MM.1S (cell line): Measurements from ENCODE around the gene ABCC4.

Source experiments
- DNase-seq: peaks from one replicate; pipeline ENCODE4 v3.0.0-alpha.2; 2015
- H2AFZ ChIP-seq: fragments of 300-600 bp; sonication (generic); 2 replicates; pipeline ENCODE4 v1.6.0; 2016; ENCODE audit warnings: antibody characterized with exemption, low read length
- H3F3A ChIP-seq: fragments of 300-600 bp; sonication (generic); 2 replicates; pipeline ENCODE4 v1.6.1; 2016; ENCODE audit warnings: mild to moderate bottlenecking, antibody characterized with exemption, low read length, moderate library complexity, mixed read lengths; ENCODE audit not compliant: insufficient read depth
- H3K27ac ChIP-seq: fragments of 300-600 bp; sonication (generic); 2 replicates; pipeline ENCODE4 v1.5.1; 2016; ENCODE audit warnings: mild to moderate bottlenecking, low read length
- H3K27me3 ChIP-seq: fragments of 300-600 bp; sonication (generic); replicated peaks from 2 replicates; pipeline ENCODE4 v1.6.0; 2016; ENCODE audit warnings: low read length; ENCODE audit not compliant: insufficient read depth
- H3K36me3 ChIP-seq: fragments of 300-600 bp; sonication (generic); replicated peaks from 2 replicates; pipeline ENCODE4 v1.6.1; 2016; ENCODE audit warnings: mild to moderate bottlenecking, low read length, mixed read lengths; ENCODE audit not compliant: insufficient read depth
- H3K4me1 ChIP-seq: fragments of 300-600 bp; sonication (generic); 2 replicates; pipeline ENCODE4 v1.6.1; 2016; ENCODE audit warnings: low read length, mixed read lengths
- H3K4me2 ChIP-seq: fragments of 300-600 bp; sonication (generic); 2 replicates; pipeline ENCODE4 v1.6.0; 2016; ENCODE audit warnings: low read depth, low read length
- H3K4me3 ChIP-seq: fragments of 300-600 bp; sonication (generic); 2 replicates; pipeline ENCODE4 v1.5.1; 2016; ENCODE audit warnings: low read length, mixed read lengths
- H3K79me2 ChIP-seq: fragments of 300-600 bp; sonication (generic); 2 replicates; pipeline ENCODE4 v1.6.1; 2016; ENCODE audit warnings: mixed run types, low read length, mixed read lengths
- H3K9ac ChIP-seq: fragments of 300-600 bp; sonication (generic); 2 replicates; pipeline ENCODE4 v1.6.1; 2016; ENCODE audit warnings: low read length, mixed read lengths
- H3K9me2 ChIP-seq: fragments of 300-600 bp; sonication (generic); replicated peaks from 2 replicates; pipeline ENCODE4 v1.6.1; 2016; ENCODE audit warnings: mild to moderate bottlenecking, low read length, mixed read lengths; ENCODE audit not compliant: insufficient read depth
- H3K9me3 ChIP-seq: fragments of 300-600 bp; sonication (generic); replicated peaks from 2 replicates; pipeline ENCODE4 v1.6.1; 2016; ENCODE audit warnings: mild to moderate bottlenecking, low read length, mixed read lengths; ENCODE audit not compliant: insufficient read depth
- H4K20me1 ChIP-seq: fragments of 300-600 bp; sonication (generic); 2 replicates; pipeline ENCODE4 v1.6.1; 2016; ENCODE audit warnings: mild to moderate bottlenecking, low read length, moderate library complexity, mixed read lengths; ENCODE audit not compliant: insufficient read depth
- CTCF ChIP-seq: fragments of 300-600 bp; sonication (generic); IDR thresholded peaks from 2 replicates; pipeline ENCODE4 v1.5.1; 2016; ENCODE audit warnings: antibody characterized with exemption, low read length, mixed read lengths
- EZH2 ChIP-seq: fragments of 300-600 bp; sonication (generic); optimal IDR thresholded peaks from 2 replicates; pipeline ENCODE3; 2017; ENCODE audit warnings: low read depth, mild to moderate bottlenecking, antibody characterized with exemption, low read length, mixed read lengths
- EZH2phosphoT487 ChIP-seq: fragments of 300-600 bp; sonication (generic); IDR thresholded peaks from 2 replicates; pipeline ENCODE4 v1.6.1; 2018; ENCODE audit warnings: antibody characterized with exemption, low read length

ABCC4 gene

GRCh38 chr13:95083066-95083465 lies 218.2 kb downstream of the ABCC4 start:
- no peaks in the 10 kb centered on the region for H3K9me3 ChIP-seq
- H3K9me2 ChIP-seq, result no peaks in the 10 kb centered on the region
- H3K4me2 ChIP-seq, result no peak overlapping the region
- H3K36me3 ChIP-seq, result no peaks in the 10 kb centered on the region
- no peak overlapping the region for H3K27ac ChIP-seq
- no peak for DNase-seq
- no peak overlapping the region for H2AFZ ChIP-seq
- no peaks in the 10 kb centered on the region for H4K20me1 ChIP-seq
- H3K9ac ChIP-seq, result no peak overlapping the region
- no peaks in the 10 kb centered on the region for H3K27me3 ChIP-seq
- no peaks in the 10 kb centered on the region for H3K4me1 ChIP-seq
- no peaks in the 10 kb centered on the region for H3F3A ChIP-seq
- no peak for TF ChIP-seq CTCF
- TF ChIP-seq EZH2phosphoT487, result no peak
- no peak for TF ChIP-seq EZH2
- H3K79me2 ChIP-seq, result no peaks in the 10 kb centered on the region
- no peak overlapping the region for H3K4me3 ChIP-seq

GRCh38 chr13:95075506-95075905 lies 225.7 kb downstream of the ABCC4 start:
- Histone ChIP-seq H3K79me2 (no peaks in the 10 kb centered on the region), H3F3A (no peaks in the 10 kb centered on the region), H3K4me1 (no peaks in the 10 kb centered on the region)

GRCh38 chr13:95074820-95075219 lies 226.4 kb downstream of the ABCC4 start:
- DNase-seq, result no peak
- Histone ChIP-seq H3K27ac (no peak overlapping the region), H3K9me3 (no peaks in the 10 kb centered on the region), H3K9me2 (no peaks in the 10 kb centered on the region), H3K9ac (no peak overlapping the region), H3K4me1 (no peaks in the 10 kb centered on the region), H3K36me3 (no peaks in the 10 kb centered on the region), H3K27me3 (no peaks in the 10 kb centered on the region), H2AFZ (no peak overlapping the region), H3F3A (no peaks in the 10 kb centered on the region), H4K20me1 (no peaks in the 10 kb centered on the region), H3K4me3 (no peak overlapping the region), H3K79me2 (no peaks in the 10 kb centered on the region), H3K4me2 (no peak overlapping the region)
- TF ChIP-seq EZH2phosphoT487 (no peak), EZH2 (no peak), CTCF (no peak)

More at GRCh38 chr13:95075506-95075905, 225.7 kb downstream of the ABCC4 start:
- TF ChIP-seq EZH2phosphoT487 (no peak), EZH2 (no peak), CTCF (no peak)
- no peak for DNase-seq
- Histone ChIP-seq H3K9me3 (no peaks in the 10 kb centered on the region), H3K27me3 (no peaks in the 10 kb centered on the region), H4K20me1 (no peaks in the 10 kb centered on the region), H3K9me2 (no peaks in the 10 kb centered on the region), H3K4me2 (no peak overlapping the region), H2AFZ (no peak overlapping the region), H3K36me3 (no peaks in the 10 kb centered on the region), H3K9ac (no peak overlapping the region), H3K27ac (no peak overlapping the region), H3K4me3 (no peak overlapping the region)
